Anterior cingulate cortex (tissue), 58 donors: Measurements from ENCODE around the gene PRIM2.
"Not testable (repeated sequence)": the region's sequence is repeated elsewhere in the genome, so short reads cannot be mapped to it uniquely, and the experiment has no call there.

Experiments used
- DNase-seq, 58 donors: peaks; one replicate each; lab custom pipeline; 2025; lab: John Stamatoyannopoulos, UW

PRIM2 gene, protein sequence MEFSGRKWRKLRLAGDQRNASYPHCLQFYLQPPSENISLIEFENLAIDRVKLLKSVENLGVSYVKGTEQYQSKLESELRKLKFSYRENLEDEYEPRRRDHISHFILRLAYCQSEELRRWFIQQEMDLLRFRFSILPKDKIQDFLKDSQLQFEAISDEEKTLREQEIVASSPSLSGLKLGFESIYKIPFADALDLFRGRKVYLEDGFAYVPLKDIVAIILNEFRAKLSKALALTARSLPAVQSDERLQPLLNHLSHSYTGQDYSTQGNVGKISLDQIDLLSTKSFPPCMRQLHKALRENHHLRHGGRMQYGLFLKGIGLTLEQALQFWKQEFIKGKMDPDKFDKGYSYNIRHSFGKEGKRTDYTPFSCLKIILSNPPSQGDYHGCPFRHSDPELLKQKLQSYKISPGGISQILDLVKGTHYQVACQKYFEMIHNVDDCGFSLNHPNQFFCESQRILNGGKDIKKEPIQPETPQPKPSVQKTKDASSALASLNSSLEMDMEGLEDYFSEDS

DNA sequence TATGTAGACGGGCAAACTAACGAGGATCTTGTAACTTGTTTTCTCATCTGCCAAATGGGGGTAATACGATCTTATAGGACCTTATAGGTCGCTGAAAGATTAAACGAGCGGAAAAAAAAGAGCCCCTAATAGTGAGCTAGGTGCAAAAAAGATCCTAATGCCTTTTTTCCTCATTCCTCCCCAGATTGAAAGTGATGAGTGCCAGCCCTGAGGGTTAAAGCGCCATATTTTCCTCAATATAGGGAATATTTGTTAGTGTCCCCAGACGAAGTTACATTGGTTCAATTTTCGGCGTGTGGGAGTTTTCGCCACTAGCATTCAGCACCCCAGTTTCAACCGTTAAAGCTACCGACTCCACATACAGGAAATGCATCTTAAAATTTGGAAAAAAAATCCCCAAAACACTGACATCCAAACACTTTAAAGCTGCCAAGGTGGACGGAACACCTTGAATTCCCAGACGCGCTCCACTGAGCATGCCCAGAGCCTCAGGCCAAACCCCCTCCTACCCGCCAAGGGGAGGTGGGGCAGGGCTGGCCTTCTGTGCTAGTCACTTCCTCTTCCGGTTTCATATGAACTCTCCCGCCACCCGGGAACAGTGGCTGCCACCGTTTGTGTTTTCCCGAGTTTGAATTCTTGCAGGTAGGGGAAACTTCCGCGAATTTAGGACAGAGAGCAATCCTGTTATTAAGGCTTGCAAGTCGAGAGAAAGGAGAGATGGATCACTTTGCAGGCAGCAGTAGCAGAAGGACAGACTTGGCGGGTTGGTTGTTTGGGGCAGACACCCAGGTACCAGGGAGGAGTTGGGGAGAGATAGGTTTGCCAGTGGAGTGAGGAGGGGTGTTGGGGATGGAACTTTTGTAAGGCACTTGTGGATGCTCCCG, at the start of gene PRIM2:
PRIM2 (plus strand) TSS at position 571 of the 884 bp plus-strand sequence. CDS start 816 bp downstream, outside the sequence.
- peak; percentile 27 to 88 (median 78) for DNase-seq

DNA sequence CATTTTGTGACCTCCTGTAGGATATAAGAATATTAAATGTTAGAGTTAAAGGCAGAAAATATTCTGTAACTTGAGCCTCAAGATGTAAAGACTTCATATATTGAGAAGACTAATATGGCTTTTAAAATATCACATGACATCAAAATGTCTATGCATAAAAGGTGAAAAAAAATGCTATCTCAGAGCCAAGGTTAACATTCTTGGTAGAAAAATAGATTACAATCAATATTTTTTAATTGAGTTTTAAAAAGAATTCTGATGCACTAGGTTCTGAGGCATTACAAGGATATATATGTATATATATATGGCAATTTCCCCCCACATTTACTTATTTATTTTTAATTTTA, 49.2 kb upstream of the PRIM2 start:
- no peak for DNase-seq

- not testable (repeated sequence) for DNase-seq
These were observed 43.2 kb upstream of the PRIM2 start for GRCh38 chr6:57274113-57274824.

- DNase-seq = no peak
These were observed 42.0 kb upstream of the PRIM2 start for GRCh38 chr6:57275384-57275783.

DNA sequence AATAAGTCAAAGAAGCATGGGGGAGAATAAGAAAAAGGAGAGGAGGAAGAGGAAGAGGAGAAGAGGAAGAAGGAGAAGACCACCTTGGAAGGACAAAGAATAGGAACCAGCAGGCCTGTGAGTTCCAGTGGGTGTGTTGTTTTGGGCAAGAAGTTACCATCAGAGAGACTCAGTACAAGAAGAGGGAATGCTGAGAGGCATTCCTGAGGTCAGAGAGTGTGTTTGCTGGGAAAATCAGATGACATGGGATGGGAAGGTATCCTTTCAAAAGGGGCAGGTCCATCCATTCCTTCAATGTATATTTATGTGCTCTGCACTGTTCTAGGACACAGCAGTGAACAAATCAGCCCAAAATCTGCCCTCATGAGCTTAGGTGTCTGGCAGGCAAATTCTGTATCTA, 40.5 kb upstream of the PRIM2 start:
- no peak for DNase-seq

DNA sequence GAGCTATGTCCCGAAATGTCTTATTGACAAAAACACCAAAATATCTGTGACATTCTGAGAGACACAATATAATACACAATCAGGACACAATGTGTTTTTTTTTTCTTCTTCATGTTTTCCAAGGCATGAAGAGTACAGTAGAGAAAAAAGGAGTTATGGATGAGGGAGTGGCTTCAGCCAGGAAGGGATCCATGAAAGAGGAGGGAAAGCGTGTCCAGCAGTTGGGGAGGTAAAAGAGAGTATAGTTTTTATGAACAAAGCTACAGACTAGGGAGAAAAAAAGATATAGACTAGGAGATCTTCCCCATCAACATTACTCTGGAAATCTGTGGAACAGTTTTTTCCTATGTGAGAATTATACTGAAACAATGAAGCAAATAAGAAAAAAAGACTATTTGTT, 38.9 kb upstream of the PRIM2 start:
- DNase-seq = no peak

- no peak for DNase-seq
These were observed 38.4 kb upstream of the PRIM2 start for GRCh38 chr6:57279013-57279412.

DNA sequence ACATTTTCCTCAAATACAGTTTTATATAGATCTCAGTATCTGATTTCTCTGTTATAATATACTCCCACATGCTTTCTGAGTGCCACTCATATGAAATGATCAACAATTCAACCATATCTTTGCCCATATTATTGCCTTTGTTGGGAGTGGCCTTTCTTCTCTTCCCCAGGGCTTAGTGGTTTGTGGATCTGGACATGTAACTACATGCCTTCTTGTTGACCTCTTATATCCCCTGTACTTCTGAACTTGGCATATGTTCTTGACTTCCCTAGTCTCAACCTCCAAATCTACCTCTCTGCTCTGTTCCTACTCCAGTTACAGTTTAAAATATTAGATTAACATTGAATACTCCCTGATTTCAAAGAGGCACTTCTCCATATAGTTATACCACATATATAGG, 34.3 kb upstream of the PRIM2 start:
- no peak for DNase-seq

DNA sequence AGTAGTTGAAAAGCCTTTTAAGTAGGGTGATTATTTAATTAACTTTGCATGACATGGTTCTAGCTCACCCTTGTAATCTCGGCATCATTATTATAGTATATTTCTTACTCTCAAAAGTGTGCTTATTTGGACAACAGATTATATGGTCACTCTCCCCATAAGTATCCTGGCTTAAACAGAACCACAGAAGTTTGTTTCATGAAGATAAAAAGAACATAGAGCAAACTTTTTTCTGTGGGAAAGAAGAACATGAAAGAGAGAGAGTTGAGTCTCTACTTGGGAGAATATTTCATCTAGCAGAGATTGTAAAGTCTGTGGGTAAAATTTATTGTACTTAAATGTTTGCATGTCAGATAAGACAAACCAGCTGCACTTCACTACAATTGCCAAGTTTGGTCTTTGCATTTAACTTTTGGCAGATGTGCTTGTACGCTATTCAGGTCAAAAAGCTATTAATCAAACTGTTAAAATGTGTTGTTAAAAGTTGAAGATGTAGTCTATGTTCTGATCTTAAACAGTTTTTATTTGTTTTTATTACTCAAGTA, 33.4 kb upstream of the PRIM2 start:
- DNase-seq = no peak

DNA sequence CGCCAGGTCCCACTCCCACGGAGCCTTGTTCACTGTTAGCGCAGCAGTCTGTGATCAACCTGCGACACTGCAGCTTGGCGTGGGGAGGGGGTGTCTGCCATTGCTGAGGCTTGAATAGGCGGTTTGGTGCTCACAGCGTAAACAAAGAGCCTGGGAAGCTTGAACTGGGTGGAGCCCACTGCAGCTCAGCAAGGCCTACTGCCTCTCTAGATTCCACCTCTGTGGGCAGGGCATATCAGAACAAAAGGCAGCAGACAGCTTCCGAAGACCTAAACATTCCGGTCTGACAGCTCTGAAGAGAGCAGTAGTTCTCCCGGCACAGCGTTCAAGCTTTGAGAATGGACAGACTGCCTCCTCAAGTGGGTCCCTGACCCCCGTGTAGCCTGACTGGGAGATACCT, 29.3 kb upstream of the PRIM2 start:
- not testable (repeated sequence) for DNase-seq

DNA sequence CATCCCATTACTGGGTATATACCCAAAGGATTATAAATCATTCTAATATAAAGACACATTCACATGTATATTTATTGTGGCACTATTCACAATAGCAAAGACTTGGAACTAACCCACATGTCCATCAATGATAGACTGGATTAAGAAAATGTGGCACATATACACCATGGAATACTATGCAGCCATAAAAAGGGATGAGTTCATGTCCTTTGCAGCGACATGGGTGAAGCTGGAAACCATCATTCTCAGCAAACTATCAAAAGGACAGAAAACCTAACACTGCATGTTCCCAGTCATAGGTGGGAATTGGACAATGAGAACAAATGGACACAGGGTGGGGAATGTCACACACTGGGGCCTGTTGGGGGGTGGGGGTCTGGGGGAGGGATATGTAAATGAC, 24.0 kb upstream of the PRIM2 start:
- not testable (repeated sequence) for DNase-seq

DNA sequence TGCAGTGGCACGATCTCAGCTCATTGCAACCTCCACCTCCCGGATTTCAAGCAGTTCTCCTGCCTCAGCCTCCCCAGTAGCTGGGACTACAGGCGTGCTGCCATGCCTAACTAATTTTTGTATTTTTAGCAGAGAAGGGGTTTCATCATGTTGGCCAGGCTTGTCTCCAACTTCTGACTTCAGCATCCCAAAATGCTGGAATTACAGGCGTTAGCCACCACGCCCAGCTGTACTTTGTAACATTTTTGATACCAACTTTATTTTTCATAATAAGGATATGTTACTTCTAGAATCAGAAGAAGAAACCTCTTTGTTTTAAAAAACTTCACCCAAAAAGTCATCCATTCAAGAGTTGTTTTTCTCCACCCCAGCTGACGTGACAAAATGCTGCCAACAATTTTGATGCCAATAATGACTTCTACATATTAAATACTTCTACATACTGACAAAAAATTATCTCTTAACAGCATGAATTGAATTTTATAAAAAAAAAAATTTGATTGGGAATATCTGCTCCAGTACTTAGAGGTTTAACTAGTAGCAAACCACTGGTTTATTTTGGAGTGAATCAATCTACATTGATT, 22.5 kb upstream of the PRIM2 start:
- DNase-seq = no peak

GRCh38 chr6:57297505-57297904, 19.9 kb upstream of the PRIM2 start:
- peak in 1 of 58 donors; percentile 14 for DNase-seq

DNA sequence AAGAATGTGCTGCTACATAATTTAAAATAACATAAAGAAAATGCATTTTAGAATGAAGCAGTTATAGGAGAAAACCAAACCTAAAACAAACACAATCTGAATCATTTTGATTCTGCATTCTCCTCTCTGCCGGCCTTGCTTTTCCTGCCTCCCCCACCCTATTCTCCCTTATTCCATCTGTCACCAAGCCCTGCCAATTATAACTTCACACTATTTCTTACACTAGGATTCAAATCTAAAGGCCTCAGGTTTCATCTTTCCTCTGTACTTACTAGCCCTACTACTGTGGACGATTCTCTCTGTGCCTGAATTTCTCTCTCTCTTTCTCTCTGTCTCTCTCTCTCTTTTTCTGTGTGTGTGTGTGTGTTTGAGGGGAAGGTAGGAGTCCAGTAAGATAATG, 18.7 kb upstream of the PRIM2 start:
- DNase-seq = peak in 3 of 58 donors; percentile 2 to 8 (median 7)

GRCh38 chr6:57301757-57302156, 15.7 kb upstream of the PRIM2 start:
- no peak for DNase-seq

DNA sequence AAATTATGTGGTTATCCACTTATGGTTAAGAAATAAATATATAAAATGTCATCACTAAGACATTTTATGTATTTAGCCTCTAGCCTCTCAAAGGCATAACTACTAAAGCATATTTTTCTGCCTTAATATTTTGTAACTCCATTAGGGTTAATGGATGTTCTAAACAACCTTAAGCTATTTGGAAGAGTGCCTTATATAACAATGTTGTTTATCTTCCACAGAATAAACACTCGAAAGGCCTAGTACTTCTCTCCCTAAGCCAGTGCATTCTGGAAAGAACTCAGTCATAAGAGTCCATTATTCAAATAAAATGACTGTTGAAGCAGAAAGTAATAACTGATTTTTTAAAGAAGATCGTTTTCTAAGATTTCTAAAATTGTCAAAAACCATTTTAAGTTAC, 15.0 kb upstream of the PRIM2 start:
- DNase-seq = no peak

DNA sequence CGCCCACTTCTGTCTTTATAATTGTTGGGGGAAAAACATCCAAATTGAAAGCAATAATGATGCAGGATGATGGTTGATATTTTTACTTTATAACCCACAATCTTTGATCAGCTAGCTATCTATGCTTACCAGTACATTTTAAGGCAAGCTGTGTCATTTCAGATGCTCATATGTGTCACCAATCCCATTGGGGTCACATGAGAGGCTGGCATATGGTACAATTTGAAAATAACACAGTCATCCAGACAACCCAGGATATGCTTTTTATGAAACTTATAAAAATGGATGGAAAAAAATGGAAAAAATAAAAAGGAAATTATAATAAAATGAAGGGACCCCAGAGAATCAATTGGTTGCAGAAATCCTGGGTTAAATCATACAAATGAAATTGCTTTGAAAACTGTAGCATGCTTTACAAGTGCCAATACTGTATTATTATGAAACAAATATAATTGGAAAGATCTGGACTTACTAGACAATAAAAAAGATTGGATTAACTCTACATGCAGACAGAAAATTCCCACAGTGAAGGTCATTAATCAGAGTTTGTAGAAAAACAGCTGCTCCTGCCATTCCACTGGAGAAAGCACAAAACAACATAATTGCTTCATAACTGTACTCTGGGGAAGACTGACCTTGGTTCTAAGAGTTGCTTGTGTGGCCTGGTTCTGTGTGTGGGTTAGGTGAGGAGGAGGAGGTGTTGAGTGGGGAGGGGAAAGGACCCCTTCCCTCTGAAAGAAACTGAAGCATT, 13.3 kb upstream of the PRIM2 start:
- no peak for DNase-seq

DNA sequence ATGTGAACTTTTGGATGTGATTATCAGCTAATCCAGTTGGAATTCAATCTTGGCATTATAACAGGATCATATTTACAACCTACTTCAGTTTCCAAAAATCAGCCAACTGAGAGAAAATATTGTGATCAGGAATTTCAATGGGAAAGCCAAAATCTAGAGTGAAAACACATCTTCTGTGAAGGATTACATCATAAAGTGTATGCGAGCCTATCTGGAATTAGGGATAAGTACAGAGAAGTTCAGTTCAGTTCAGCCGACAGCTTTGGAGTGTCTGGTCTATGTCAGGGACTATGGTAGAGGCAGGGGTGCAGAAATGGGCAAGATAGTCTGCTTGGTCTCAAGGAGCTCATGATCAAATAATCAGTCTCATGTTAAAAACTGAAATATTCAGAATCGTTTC, 12.3 kb upstream of the PRIM2 start:
- no peak for DNase-seq

DNA sequence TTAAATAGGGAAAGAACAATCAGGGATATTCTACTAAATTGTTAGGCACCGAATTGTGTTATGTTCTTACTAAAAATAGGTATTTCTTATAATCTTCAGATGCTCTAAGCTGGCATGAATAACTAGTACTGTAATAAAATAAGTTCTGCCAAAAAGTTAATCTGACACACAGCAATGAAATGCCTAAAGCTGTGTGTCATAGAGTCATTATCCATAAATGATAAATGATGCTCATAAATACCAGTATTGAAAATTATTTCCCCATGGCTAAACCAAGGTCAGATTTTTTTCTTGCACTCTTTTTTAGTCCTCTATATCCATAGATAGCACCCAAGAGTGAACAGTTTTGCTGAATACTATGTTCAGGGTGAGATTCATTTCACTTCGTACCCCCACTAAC, 11.7 kb upstream of the PRIM2 start:
- no peak for DNase-seq
